Measurements from ENCODE around the gene NHLRC3.

GRCh38 chr13:39034085-39034484 lies 4.2 kb upstream of the NHLRC3 start:
- TF ChIP-seq CTCF (IDR thresholded peaks at IDR 0.05) (no peak), POLR2A (IDR thresholded peaks at IDR 0.05) (no peak)
